Kidney (tissue), 14 donors: ENCODE data around the gene KLHL6. TPM values are rescaled to one million over a fixed set of nuclear protein-coding genes. Genes with fewer than 3 reads are reported as not detected.

Source experiments
- DNase-seq, 5 donors: peaks; one replicate each; pipeline ENCODE4 v3.0.0-alpha.2; 2013 to 2020
- FAIRE-seq: peaks from 2 replicates; lab custom pipeline; 2012; peaks lifted over from hg19 to GRCh38; lab: Jason Lieb, UNC
- H3K27ac ChIP-seq, 2 donors: one replicate each; pipeline ENCODE4 v1.7.0; 2013; ENCODE audit warnings: low read depth in 2 of 2, low read length in 2 of 2, inconsistent platforms in 1 of 2
- H3K27me3 ChIP-seq: one replicate; pipeline ENCODE4 v1.7.1; 2013; ENCODE audit warnings: low read length, inconsistent platforms; ENCODE audit not compliant: control insufficient read depth, insufficient read depth
- H3K36me3 ChIP-seq, 3 donors: one replicate each; pipeline versions ENCODE4 v1.7.0 to v1.7.1; 2013; ENCODE audit warnings: low read length in 3 of 3, control low read depth in 1 of 3, inconsistent platforms in 1 of 3; ENCODE audit not compliant: insufficient read depth in 3 of 3, control insufficient read depth in 2 of 3
- H3K4me1 ChIP-seq, 3 donors: one replicate each; pipeline versions ENCODE4 v1.7.0 to v1.7.1; 2013; ENCODE audit warnings: low read length in 3 of 3, inconsistent platforms in 1 of 3, low read depth in 1 of 3; ENCODE audit not compliant: control insufficient read depth in 2 of 3, insufficient read depth in 2 of 3
- H3K4me3 ChIP-seq, 3 donors: one replicate each; pipeline versions ENCODE4 v1.7.0 to v1.8.1; 2013; ENCODE audit warnings: low read length in 3 of 3, control low read depth in 1 of 3, inconsistent platforms in 1 of 3
- H3K9ac ChIP-seq, 3 donors: one replicate each; pipeline versions ENCODE4 v1.7.0 to v1.7.1; 2013; ENCODE audit warnings: low read length in 3 of 3, control low read depth in 1 of 3, inconsistent platforms in 1 of 3
- H3K9me3 ChIP-seq, 3 donors: one replicate each; pipeline versions ENCODE4 v1.7.0 to v1.7.1; 2013; ENCODE audit warnings: low read length in 3 of 3, control low read depth in 1 of 3, inconsistent platforms in 1 of 3; ENCODE audit not compliant: control insufficient read depth in 2 of 3, insufficient read depth in 1 of 3
- intact Hi-C: fragments of 100-400 bp; cut with DNase I; formaldehyde crosslinking; loops from one replicate; pipeline ENCODE4 v1.11.1; 2022
- polyA plus RNA-seq: library from polyadenylated mRNA; stranded (reverse); fragments of 350-450 nt; fragmentation: Illumina TruSeq; extraction: RNeasy Lipid Tissue Mini Kit (QIAGEN cat#74804); gene quantifications from one replicate; pipeline ENCODE4 v1.2.3, GENCODE V29; 2014; ENCODE audit warnings: low read depth, low replicate concordance; ENCODE audit not compliant: insufficient read depth
- total RNA-seq: library from RNA; stranded (reverse); fragmentation: NEBNext Ultra II Directional; extraction: Animal tissue kit (Norgen Biotek cat#: 25700); gene quantifications from one replicate; pipeline ENCODE4 v1.2.1, GENCODE V29; 2021
- TF ChIP-seq, protein P1 (sequence below): IDR thresholded peaks from 3 replicates; pipeline ENCODE4 v1.5.1; 2012; ENCODE audit warnings: mild to moderate bottlenecking, moderate library complexity, borderline replicate concordance; ENCODE audit not compliant: insufficient read depth; ENCODE audit errors: extremely low read depth
- donor health status: control.
- donor health status: control.
- donor health status: control.
- donor health status: control.
- donor health status: control.
- donor health status: DM: yes; HTN: yes; CAD: no.
- donor health status: Normal renal cell carcinoma (clear cell type).

KLHL6 gene
- total and polyA plus RNA-seq, 2 donors from 2014 or later: 0.37 to 9.8 TPM

DNA sequence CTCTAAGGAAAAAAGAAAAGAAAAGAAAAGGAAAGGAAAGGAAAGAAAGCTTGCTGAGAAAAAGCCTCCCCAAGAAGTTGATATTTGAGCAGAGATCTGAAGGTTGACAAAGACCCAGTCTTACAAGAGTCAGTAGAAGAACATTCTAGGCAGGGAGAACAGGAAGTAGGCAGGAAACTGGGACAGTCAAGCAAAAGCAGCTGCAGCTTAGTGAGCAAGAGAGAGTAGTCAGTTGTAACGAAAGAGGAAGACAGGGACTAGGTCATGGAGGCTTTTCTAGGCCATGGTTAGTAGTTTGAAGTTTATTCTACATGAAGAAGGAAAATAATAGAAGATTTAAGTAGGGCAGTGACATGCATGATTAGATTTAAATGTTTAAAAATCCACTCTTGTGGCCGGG, 31.8 kb upstream of the KLHL6 start:
- Histone ChIP-seq H3K36me3 (no peaks in the 10 kb centered on the region), H3K4me1 (peaks cover 0 to 12% (median 0%) of the 10 kb centered on the region in 3 donors), H3K9ac (no peak overlapping the region), H3K27ac (peak overlapping the region in 1 of 2 donors; percentile 50), H3K9me3 (no peaks in the 10 kb centered on the region), H3K27me3 (no peaks in the 10 kb centered on the region), H3K4me3 (no peak overlapping the region)
- FAIRE-seq (no peak), DNase-seq (peak in 1 of 5 donors; percentile 10)
- intact Hi-C loops: no loop called here
- TF ChIP-seq, protein P1, sequence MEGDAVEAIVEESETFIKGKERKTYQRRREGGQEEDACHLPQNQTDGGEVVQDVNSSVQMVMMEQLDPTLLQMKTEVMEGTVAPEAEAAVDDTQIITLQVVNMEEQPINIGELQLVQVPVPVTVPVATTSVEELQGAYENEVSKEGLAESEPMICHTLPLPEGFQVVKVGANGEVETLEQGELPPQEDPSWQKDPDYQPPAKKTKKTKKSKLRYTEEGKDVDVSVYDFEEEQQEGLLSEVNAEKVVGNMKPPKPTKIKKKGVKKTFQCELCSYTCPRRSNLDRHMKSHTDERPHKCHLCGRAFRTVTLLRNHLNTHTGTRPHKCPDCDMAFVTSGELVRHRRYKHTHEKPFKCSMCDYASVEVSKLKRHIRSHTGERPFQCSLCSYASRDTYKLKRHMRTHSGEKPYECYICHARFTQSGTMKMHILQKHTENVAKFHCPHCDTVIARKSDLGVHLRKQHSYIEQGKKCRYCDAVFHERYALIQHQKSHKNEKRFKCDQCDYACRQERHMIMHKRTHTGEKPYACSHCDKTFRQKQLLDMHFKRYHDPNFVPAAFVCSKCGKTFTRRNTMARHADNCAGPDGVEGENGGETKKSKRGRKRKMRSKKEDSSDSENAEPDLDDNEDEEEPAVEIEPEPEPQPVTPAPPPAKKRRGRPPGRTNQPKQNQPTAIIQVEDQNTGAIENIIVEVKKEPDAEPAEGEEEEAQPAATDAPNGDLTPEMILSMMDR: no peak

DNA sequence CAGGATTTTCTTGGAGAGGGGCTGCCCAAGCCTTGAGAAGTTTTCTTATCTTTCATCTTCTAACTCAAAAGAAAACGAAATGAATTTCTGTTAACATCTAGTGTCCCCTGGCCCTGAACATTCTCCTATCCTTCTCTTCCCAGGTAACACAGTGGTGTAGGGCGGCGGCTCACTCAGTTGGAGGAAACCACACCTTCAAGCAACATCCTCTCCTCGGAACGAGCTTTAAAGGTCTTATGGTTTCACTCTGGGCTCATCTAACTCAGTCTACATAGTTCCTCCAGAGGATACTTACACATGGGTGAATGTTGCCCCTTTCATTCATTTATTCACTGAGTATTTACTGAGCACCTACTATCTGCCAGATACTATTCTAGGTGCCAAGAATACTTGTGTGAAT, 31.0 kb upstream of the KLHL6 start:
- DNase-seq (no peak), FAIRE-seq (no peak)
- H3K9ac ChIP-seq: no peak overlapping the region
- TF ChIP-seq, protein P1: no peak
- no peak overlapping the region for H3K27ac ChIP-seq
- no peak overlapping the region for H3K4me3 ChIP-seq
- H3K4me1 ChIP-seq: peaks cover 0 to 9% (median 0%) of the 10 kb centered on the region in 3 donors
- no peaks in the 10 kb centered on the region for H3K36me3 ChIP-seq
- no peaks in the 10 kb centered on the region for H3K27me3 ChIP-seq
- intact Hi-C loops: no loop called here
- no peaks in the 10 kb centered on the region for H3K9me3 ChIP-seq

DNA sequence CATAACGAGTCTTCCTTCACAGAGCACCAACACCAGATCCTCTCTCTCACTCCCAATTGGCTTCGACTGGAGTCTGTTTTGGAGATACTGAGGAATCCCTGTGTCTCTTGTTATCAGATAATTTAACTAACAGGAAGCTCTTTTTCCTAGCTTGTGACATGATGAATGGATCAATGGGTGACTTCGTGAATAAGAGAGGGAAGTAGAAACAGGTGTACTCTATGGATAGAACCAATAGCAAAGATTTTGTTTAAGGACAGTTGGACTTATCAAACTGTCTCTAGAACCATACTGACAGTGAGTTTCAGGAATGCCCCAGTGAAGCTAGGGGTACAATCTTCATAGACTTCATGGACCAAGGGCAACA, 29.4 kb upstream of the KLHL6 start:
- H3K4me3 ChIP-seq: no peak overlapping the region
- H3K9me3 ChIP-seq: no peaks in the 10 kb centered on the region
- DNase-seq: no peak
- TF ChIP-seq, protein P1: no peak
- no peak overlapping the region for H3K27ac ChIP-seq
- no peak for FAIRE-seq
- no peak overlapping the region for H3K9ac ChIP-seq
- no peaks in the 10 kb centered on the region for H3K27me3 ChIP-seq
- intact Hi-C loops: no loop called here
- no peaks in the 10 kb centered on the region for H3K36me3 ChIP-seq
- peaks cover 0 to 9% (median 0%) of the 10 kb centered on the region in 3 donors for H3K4me1 ChIP-seq
